Heart left ventricle (tissue), 13 donors: Measurements from ENCODE around the gene PLA2G2D.

Experiments
- POLR2A ChIP-seq, 2 donors: fragments of 450-650 bp; IDR thresholded peaks; one replicate each; pipeline ENCODE4 v1.6.1; 2017; ENCODE audit warnings: antibody characterized with exemption in 2 of 2, mild to moderate bottlenecking in 2 of 2, moderate library complexity in 2 of 2
- TF ChIP-seq, protein P1 (sequence below), 12 donors: fragments of 200-600 bp; sonication (generic) in 4 of 12; IDR thresholded peaks; one replicate each; pipeline versions ENCODE4 v1.5.0 to v1.8.0; 2018 to 2022; ENCODE audit warnings: antibody characterized with exemption in 12 of 12, mild to moderate bottlenecking in 5 of 12
- donor health status: ischemic (EF 13 %, LVEDD 7.1; RV severe dilation, severe dysfunction).
- donor health status: DM: no; HTN: yes; CAD: no.
- donor health status: DM: no; HTN: no; CAD: no.
- donor health status: ischemic (EF 25% LVEDD 6.9; RV normal size, moderate dysfunction).
- donor health status: ischemic (EF 25% LVEDD 5.7; RV mildly dilated, moderate dysfunction).
- donor health status: ischemic (EF 35%, LVEDD 5.7; RV mildly dilated, moderate dysfunction).
- donor health status: nonischemic (EF 11% LVEDD 7.7; RV severe dilation, severe dysfunction).
- donor health status: DM: yes; HTN: yes; CAD: no.
- donor health status: PGD.
- donor health status: ischemic (EF 29% LVEDD 5.4; RV normal size, mild dysfunction).
- donor health status: nonischemic (EF 23%, LVEDD 6.1; RV moderate dilation, normal function).

- no peak for TF ChIP-seq POLR2A (IDR thresholded peaks at IDR 0.05)
- TF ChIP-seq, protein P1, sequence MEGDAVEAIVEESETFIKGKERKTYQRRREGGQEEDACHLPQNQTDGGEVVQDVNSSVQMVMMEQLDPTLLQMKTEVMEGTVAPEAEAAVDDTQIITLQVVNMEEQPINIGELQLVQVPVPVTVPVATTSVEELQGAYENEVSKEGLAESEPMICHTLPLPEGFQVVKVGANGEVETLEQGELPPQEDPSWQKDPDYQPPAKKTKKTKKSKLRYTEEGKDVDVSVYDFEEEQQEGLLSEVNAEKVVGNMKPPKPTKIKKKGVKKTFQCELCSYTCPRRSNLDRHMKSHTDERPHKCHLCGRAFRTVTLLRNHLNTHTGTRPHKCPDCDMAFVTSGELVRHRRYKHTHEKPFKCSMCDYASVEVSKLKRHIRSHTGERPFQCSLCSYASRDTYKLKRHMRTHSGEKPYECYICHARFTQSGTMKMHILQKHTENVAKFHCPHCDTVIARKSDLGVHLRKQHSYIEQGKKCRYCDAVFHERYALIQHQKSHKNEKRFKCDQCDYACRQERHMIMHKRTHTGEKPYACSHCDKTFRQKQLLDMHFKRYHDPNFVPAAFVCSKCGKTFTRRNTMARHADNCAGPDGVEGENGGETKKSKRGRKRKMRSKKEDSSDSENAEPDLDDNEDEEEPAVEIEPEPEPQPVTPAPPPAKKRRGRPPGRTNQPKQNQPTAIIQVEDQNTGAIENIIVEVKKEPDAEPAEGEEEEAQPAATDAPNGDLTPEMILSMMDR (IDR thresholded peaks at IDR 0.05) = no peak
Observed at GRCh38 chr1:20076710-20077461, 42.5 kb downstream of the PLA2G2D start.
